ENCODE data around the gene SCLY.

- TF ChIP-seq CTCF (IDR thresholded peaks at IDR 0.05) = no peak
- TF ChIP-seq POLR2A (IDR thresholded peaks at IDR 0.05) = no peak
- no peak for TF ChIP-seq EP300 (IDR thresholded peaks at IDR 0.05)
Observed at GRCh38 chr2:238055841-238056240, 5.0 kb upstream of the SCLY start.
